Mononuclear cell (primary cell): Measurements from ENCODE around the gene TAPBPL. TPM values are rescaled to one million over a fixed set of nuclear protein-coding genes. Genes with fewer than 3 reads are reported as not detected.
A peak's percentile ranks its signal among the peaks of the same experiment; 100 is the strongest.

Experiments
- H3K27me3 ChIP-seq: 2 replicates; pipeline ENCODE4 v1.6.0; 2011; ENCODE audit warnings: low read length, control low read depth; ENCODE audit not compliant: insufficient read depth
- H3K4me1 ChIP-seq: 2 replicates; pipeline ENCODE4 v1.5.1; 2011; ENCODE audit warnings: mild to moderate bottlenecking, low read length, control low read depth; ENCODE audit not compliant: insufficient read depth
- H3K4me3 ChIP-seq: 2 replicates; pipeline ENCODE4 v1.5.1; 2011; ENCODE audit warnings: mild to moderate bottlenecking, low read length, moderate library complexity
- H3K9me3 ChIP-seq: 2 replicates; pipeline ENCODE4 v1.5.1; 2011; ENCODE audit warnings: low read depth, mild to moderate bottlenecking, control low read depth, low read length
- total RNA-seq: library from RNA; depleted of rRNA; stranded (reverse); fragments of >200 nt; gene quantifications from one replicate; pipeline ENCODE4 v1.2.3, GENCODE V29; 2012

TAPBPL gene
- total RNA-seq, 1 donor, result 28.7 TPM

- no peak overlapping the region for H3K4me3 ChIP-seq
- H3K27me3 ChIP-seq, result no peaks in the 10 kb centered on the region
- peaks cover 64% of the 10 kb centered on the region for H3K4me1 ChIP-seq
- no peaks in the 10 kb centered on the region for H3K9me3 ChIP-seq
Measured at GRCh38 chr12:6428326-6428725, 23.5 kb upstream of the TAPBPL start.

DNA sequence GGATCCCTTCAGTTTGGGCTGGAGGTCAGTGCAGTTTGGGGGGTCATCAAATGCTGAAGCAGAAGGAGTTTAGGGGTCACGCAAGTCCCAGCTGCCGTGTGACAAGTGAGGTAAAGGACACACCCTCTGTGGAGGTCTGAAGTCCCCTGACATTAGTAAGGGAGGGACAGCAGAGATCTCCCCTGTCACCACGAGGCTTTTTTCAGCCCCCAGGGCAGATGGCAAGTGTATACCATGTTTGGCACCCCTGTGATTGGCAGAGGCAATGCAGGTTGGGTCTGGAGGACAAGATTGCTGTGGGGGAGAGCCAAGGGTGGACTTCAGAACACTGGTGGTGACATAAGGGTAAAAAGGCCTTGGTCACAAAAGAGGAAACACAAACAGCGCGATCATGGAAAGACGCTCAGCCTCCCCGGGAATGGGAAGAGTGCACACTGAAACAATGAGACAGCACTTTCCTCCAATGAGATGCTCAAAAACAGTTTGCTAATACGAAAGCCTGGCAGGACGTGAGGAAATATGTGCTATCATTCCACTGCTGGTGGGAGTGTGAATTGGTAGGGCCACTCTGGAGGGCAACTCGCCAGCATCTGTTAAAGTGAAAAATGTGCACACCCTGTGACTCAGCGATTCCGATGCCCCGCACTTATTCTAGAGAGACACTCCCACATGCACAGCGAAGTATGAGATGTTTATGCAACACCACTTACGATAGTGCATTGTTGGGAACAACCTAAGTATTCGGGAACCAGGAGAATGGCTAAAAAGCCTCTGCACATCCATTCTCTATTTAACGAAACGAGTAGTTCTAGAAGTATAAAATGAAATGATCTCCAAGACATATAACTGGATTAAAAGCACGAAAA, 21.5 kb upstream of the TAPBPL start:
- Histone ChIP-seq H3K27me3 (no peaks in the 10 kb centered on the region), H3K9me3 (no peaks in the 10 kb centered on the region), H3K4me3 (no peak overlapping the region), H3K4me1 (peaks cover 63% of the 10 kb centered on the region)

DNA sequence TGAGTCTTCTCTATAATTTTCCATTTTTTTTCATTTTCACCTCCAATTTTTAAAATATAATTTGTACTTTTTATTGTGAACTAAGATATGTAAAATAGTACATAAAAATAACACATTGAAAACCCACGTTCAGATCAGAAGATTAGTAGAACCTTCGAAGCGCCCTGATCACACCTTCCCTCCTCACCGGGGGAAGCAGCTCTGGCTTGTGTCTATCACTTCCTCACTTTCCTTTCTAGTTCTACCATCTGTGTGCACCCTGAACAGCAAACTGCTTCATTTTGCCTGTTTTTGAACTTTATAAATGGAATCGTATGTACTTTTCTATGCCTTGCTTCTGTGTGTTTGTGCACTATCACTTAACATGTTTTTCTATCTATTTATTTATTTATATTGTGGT, 18.9 kb upstream of the TAPBPL start:
- Histone ChIP-seq H3K27me3 (no peaks in the 10 kb centered on the region), H3K4me3 (no peak overlapping the region), H3K4me1 (peaks cover 36% of the 10 kb centered on the region), H3K9me3 (no peaks in the 10 kb centered on the region)

GRCh38 chr12:6434205-6435140, 17.4 kb upstream of the TAPBPL start:
- Histone ChIP-seq H3K9me3 (no peaks in the 10 kb centered on the region), H3K27me3 (no peaks in the 10 kb centered on the region), H3K4me3 (no peak overlapping the region), H3K4me1 (peaks cover 36% of the 10 kb centered on the region)

DNA sequence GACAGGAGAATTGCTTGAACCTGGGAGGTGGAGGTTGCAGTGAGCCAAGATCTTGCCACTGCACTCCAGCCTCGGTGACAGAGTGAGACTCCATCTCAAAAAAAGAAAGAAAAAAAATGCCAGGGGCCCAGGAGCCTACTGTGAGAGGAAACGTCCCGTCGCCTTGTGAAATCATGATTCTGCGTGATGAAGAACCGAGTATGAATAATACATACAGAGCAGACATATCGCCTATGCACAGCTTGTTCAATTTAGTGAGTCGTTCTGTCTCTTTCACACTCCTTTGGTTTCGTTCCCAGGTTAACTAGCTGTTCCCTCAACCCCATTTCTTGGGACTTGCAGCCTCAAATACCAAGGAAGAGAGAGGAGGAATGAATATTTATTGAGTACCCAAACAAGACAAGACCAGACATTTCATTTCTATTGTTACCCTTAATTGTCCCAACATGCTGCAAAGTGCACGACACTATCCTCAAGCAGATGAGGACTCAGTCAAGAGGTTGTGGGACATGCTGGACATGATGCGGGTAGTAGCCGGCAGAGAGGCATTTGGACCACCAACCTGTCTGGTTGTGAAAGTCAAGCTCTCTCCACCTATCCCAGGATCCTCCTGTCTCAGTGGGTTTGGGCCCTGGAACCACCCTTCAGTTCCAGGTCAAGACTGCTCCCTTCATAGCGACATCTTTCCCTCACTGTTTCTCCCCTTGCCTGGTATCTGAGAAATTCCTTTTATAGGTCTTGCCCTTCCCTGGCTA, 15.7 kb upstream of the TAPBPL start:
- Histone ChIP-seq H3K27me3 (no peaks in the 10 kb centered on the region), H3K9me3 (no peaks in the 10 kb centered on the region), H3K4me1 (peaks cover 23% of the 10 kb centered on the region), H3K4me3 (no peak overlapping the region)

DNA sequence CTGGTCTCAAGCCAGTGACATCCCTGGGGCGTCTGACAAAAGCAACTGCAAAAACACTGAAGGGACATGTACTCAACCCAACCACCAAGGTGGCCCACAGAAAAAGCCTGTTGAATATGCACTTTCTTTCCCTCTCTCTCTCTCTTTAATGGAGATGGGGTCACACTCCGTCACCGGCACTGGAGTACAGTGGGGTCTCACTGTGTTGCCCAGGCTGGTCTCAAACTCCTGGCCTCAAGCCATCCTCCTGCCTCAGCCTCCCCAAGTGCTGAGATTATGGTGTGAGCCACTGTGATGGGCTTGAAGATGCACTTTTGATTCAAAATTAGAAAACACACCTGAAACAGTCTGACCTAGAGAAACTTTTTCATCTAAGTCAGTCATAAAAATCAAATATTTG, 14.3 kb upstream of the TAPBPL start:
- Histone ChIP-seq H3K4me3 (no peak overlapping the region), H3K4me1 (peaks cover 16% of the 10 kb centered on the region), H3K27me3 (no peaks in the 10 kb centered on the region), H3K9me3 (no peaks in the 10 kb centered on the region)

- no peak overlapping the region for H3K4me3 ChIP-seq
- peaks cover 21% of the 10 kb centered on the region for H3K4me1 ChIP-seq
- H3K27me3 ChIP-seq, result no peaks in the 10 kb centered on the region
- no peaks in the 10 kb centered on the region for H3K9me3 ChIP-seq
Measured at GRCh38 chr12:6438345-6438744, 13.5 kb upstream of the TAPBPL start.

DNA sequence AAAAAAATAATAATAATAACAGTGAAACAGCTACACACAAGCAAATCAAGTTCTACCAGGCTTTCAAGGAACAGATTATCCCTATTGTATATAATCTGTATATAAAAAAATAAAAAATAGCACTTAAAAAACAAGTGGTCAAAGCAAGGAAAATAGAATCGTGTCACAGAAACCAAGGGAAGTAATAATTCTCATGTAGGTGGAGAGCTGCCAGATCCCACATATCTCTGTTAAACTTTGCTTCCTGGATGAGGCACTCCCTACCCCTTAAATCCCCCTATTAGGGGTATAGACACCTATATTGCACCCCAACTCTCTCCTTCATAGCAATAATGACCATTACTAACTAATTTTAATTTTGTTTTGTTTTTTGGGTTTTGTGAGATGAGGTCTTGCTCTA, 11.5 kb upstream of the TAPBPL start:
- Histone ChIP-seq H3K4me1 (peaks cover 18% of the 10 kb centered on the region), H3K9me3 (no peaks in the 10 kb centered on the region), H3K4me3 (no peak overlapping the region), H3K27me3 (no peaks in the 10 kb centered on the region)

GRCh38 chr12:6442836-6443235, 9.0 kb upstream of the TAPBPL start:
- Histone ChIP-seq H3K9me3 (no peaks in the 10 kb centered on the region), H3K4me1 (peaks cover 35% of the 10 kb centered on the region), H3K27me3 (no peaks in the 10 kb centered on the region), H3K4me3 (no peak overlapping the region)

DNA sequence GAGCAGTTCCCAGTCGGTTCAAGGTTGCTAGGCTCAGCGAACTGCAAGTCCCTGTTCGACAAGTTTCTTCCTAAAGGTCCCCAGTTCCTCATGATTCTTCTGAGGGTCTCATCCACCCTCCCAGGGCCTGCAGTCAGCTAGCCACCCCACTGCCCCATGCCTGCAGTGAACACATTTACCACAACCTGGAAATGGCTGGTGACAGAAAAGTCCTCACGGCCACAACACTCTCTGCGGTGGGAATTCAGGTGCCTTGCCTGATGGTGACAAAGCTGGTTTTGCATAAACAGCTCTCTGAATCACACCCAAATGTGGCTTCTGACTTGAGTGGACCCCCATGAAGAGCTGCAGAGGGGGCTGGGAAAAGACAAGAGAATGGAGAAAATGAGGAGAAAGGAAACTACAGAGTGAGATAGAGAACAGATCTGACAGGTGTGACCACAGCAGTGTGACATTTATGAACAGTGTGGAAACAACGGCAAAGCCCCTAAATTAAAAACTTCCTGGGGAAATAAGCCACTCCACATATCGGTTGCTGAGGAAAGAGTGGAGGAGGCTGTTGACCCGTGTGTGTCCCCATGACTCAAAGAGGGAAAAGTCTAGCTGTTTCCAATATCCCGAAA, 8.4 kb upstream of the TAPBPL start:
- no peaks in the 10 kb centered on the region for H3K27me3 ChIP-seq
- no peaks in the 10 kb centered on the region for H3K9me3 ChIP-seq
- H3K4me3 ChIP-seq, result no peak overlapping the region
- H3K4me1 ChIP-seq, result peaks cover 40% of the 10 kb centered on the region

DNA sequence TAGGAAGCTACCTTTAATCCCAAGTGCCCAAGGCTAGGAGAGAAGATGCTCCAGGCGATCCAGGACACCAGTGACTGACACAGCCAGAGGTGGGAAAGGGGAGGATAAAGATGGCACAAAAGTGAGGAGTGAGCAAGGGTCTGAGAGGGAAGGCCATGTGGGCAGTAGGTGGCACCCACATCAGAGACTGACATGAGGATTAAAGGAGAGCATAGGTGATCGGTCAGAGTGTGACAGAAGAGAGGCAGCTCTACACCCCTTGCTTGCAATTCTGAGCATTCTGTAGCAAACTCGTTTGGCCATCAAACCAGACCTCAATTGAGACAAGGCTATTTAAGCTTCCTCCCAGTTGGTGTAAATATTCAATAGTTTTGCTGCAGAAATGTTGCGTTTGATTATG, 7.8 kb upstream of the TAPBPL start:
- H3K4me1 ChIP-seq, result peaks cover 40% of the 10 kb centered on the region
- no peak overlapping the region for H3K4me3 ChIP-seq
- H3K9me3 ChIP-seq, result no peaks in the 10 kb centered on the region
- no peaks in the 10 kb centered on the region for H3K27me3 ChIP-seq

GRCh38 chr12:6444704-6445688, 6.8 kb upstream of the TAPBPL start, which contains the start of gene CD27:
CD27 (plus strand) TSS chr12:6444955; CDS start chr12:6445096, 141 bp downstream.
- H3K4me1 ChIP-seq, result peaks cover 41% of the 10 kb centered on the region
- peak within 1 kb of the TSS; percentile 47 for H3K4me3 ChIP-seq
- no peaks in the 10 kb centered on the region for H3K9me3 ChIP-seq
- no peaks in the 10 kb centered on the region for H3K27me3 ChIP-seq

DNA sequence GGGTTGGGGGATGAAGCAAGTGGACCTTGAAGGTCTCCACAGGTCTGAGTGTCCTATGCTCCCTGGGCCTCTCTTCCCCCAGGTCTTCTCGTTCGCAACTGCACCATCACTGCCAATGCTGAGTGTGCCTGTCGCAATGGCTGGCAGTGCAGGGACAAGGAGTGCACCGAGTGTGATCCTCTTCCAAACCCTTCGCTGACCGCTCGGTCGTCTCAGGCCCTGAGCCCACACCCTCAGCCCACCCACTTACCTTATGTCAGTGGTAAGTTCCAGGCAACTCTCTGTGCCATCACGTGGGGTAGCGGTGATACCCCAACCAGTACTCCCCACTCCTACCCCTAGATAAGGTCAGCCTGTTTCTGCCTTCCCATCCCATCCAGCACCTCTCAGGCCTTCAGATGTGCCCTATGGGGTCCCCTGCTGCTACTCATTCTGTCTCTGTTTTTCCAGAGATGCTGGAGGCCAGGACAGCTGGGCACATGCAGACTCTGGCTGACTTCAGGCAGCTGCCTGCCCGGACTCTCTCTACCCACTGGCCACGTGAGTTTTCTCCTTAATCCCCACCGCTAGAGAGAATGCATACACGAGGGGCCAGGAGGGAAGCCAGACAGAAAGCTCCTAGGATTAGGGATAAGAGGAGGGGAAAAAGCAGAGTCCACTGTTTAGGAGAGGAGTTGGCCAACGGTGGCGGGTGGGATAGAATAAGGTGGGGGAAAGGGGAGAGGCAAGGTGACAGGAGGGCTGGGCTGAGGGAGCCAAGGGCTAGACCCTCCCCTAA, 1.6 kb upstream of the TAPBPL start:
- Histone ChIP-seq H3K4me3 (no peak overlapping the region), H3K4me1 (peaks cover 62% of the 10 kb centered on the region)

More for the DNA sequence above, 1.6 kb upstream of the TAPBPL start:
- no peaks in the 10 kb centered on the region for H3K9me3 ChIP-seq
- no peaks in the 10 kb centered on the region for H3K27me3 ChIP-seq
